Measurements from ENCODE around the gene PARVB.
A peak's percentile ranks its signal among the peaks of the same experiment; 100 is the strongest.

The PARVB gene

GRCh38 chr22:44024288-44024921 lies at the start of gene PARVB:
Gene PARVB, plus strand, starts transcription at chr22:44024302. Its CDS starts 38 bp downstream, at chr22:44024340.
- DNase-seq, result peak in 1 of 2 donors; percentile 34

GRCh38 chr22:43975041-43975440 lies 49.1 kb upstream of the PARVB start:
- no peak for DNase-seq

- no peak for DNase-seq
Observed at GRCh38 chr22:43976861-43977795, 47.0 kb upstream of the PARVB start.

DNA sequence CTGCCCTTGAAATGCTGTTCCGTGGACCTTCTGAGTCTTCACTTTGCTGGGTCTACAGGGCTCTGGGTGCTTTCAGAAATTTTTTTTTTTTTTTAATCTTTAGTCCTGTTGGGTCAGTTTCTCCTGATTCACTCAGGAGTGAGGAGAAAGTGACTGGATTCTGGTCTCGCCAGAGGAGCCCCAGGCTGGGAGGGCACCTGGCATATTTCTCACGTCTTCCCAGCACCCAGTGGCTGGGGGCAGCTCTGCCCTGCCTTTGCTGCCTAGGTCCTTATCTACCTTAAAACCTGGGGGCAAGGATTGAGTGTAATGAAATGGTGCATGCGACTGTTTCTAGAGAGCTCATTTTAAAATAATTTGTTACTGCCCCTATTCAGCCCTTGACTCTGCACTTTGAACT lies 45.5 kb upstream of the PARVB start:
- no peak for DNase-seq

DNA sequence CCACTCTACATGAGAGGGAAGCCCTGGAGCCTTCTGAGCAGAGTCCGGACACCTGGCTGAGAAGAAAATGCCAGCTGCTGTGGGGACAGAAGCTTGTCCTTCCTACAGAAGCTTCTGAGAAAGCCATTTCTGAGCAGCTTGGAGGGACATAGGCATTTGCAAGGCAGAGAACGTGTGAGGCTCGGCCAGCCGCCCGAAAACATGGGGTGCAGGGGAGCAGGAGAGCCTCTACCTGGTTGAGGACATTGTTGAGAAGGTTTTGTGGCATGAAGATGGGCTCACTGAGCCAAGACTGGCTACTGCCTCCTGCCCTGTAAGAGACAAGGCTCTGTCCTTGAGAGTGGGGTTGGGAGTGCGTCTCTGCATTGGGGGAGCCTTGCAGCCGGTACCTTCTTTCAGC lies 43.5 kb upstream of the PARVB start:
- no peak for DNase-seq

- DNase-seq, result no peak
Observed at GRCh38 chr22:43980996-43981395, 43.1 kb upstream of the PARVB start.

DNA sequence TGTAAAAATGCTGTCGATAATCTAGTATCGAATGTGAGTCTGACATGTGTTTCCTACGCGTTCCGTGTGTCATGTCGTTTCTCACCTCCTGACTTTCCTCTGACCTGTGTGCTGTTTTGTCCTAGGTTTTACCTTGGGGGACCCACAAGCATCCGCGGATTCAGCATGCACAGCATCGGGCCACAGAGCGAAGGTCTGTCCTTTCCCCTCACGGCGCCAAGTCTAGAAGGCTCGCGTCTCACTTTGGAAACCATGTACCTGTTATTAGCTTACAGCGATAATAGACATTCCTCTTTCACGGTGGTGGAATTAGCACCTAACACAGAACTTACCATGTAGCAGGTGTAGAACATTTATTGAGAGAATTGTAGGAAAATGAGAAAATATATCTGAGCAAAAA lies 40.3 kb upstream of the PARVB start:
- DNase-seq, result no peak

DNA sequence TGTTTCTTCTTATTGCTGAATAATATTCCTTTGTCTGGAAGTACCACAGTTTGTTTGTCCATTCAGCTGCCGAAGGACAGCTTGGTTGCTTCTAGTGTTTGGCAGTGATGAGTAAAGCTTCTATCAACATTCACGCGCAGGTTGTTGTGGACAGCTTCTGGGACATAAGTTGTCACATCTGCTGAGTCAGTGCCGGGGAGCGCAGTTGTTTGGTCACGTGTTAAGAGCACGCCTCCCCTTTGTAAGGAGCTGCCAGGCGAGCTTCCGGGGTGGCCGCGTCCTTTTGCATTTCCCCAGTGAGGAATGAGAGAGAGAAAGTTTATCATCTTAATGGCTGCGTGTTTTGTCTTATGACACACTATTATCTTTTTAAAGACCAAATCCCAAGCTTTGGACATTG lies 38.6 kb upstream of the PARVB start:
- no peak for DNase-seq

DNA sequence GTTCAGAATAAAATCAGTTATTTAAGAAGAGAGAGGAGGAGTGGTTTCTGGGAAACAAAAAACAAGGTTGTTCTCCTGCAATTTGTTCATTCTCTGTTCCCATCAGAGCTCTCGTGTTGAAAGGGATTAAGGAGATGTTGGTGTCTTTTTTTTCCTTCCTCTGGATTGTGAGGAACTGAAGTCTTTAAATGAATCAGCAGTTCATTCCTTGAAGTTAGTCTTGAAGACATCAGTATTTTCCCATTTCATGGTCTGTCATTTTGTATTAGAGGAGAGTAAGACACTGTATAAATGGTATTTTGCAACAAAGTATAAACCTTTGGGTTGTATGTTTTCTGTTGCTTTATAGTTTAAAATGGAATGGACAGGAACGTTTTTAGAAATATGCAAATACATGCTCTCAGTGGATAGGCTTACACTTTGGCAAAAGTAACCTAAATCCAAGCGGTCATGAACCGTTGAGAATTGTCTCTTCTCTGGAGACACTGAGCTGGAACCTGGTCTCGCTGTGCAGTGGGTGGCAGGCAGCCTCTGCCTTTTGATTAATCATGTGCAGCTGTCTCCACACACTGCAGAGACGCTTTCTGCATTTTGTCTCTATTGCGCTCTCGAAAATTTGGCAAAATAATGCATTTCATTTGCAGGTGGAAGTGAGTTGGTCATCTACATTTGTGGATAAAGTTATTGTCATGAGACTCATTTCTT lies 35.8 kb upstream of the PARVB start:
- DNase-seq, result no peak

GRCh38 chr22:43988960-43989359 lies 35.1 kb upstream of the PARVB start:
- no peak for DNase-seq

DNA sequence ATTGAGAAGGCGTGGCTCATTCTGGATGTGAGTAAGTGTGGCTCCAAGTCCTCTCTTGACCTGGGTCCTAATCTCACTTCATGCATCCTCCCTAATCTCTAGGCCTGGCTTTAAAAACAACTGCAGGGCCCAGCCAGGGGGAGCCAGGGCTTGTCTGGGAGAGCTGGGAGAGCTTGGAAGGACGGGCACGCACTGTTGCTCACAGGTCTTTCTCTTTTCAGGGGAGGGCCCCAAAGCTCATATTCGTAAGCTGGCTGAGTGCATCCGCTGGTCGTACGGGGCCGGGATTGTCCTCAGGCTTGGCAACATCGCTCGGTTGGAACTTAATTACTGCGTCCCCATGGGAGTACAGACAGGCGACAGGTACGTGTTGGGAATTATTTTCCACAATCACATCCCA lies 34.1 kb upstream of the PARVB start:
- no peak for DNase-seq

- DNase-seq, result no peak
Observed at GRCh38 chr22:43991316-43992020, 32.6 kb upstream of the PARVB start.

GRCh38 chr22:43992331-43992821 lies 31.7 kb upstream of the PARVB start:
- DNase-seq, result no peak

GRCh38 chr22:43993072-43993760 lies 30.9 kb upstream of the PARVB start:
- peak; percentile 48 to 74 for DNase-seq

DNA sequence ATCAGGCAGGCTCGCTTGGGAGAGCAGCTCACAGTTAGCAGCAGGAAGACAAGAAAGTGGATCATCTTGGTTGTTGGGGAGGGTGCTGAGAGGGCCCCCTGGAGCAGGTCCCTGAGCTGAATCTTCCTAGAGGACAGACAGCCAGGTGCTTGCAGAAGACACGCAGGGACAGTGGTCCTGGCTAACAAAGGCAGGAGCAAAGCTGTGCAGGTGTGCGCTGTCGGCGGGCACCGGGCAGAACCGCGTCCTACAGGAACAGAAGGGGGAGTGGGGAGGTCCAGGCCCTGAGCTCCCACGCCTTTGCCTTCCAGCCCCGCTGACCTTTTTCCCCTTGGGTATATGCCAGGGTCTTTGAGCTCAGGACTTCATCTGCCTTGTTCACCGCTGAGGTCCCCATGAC lies 30.1 kb upstream of the PARVB start:
- DNase-seq, result no peak

DNA sequence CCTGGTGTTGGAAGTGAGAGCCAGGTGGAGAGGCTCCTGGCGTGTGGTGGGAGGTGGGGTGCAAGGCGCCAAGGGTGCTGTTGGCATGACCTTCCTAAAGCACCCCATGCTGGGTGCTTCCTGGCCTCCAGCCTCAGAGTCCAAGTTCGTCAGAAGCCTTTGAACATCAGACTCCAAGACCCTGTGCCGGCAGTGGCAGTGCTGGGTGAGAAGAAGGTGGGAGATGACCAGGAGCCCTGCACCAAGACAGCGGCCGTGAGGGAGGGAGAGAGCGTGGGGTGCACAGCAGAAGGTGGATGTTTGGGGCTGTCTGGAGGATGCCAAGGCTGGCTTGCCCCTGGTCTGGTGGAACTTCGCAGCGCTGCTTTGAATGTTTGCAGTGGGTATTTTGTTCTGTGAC lies 29.7 kb upstream of the PARVB start:
- no peak for DNase-seq

DNA sequence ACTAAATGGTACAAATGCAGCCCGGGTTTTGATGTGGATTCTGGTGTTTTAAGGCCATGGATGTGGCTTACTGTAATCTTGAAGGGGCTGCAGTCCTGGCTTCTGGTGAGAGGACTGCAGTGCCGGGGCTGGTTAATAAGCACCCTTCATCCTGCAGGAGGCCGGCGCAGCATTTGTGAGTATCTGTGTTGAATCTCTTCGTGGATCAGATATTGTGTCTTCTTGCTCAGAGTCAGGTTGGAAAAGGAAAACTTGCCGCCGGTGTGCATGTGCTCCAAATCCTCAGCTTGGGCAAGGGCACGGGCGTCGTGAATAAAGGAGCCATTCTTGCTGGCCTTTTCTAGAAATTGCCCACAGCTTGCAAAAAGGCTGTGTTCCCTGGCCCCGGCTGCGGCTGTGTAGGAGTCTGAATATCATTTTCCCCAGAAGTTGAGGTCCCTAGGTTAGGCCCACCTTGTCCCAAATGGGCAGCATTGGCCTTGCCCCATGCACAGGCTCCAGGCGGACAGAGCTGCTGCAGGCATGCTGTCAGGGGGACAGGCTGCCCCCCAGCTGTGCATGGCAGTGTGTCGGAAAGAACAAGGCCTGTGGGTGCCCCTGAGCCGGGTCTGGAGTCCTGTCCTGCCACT lies 28.9 kb upstream of the PARVB start:
- DNase-seq, result no peak

DNA sequence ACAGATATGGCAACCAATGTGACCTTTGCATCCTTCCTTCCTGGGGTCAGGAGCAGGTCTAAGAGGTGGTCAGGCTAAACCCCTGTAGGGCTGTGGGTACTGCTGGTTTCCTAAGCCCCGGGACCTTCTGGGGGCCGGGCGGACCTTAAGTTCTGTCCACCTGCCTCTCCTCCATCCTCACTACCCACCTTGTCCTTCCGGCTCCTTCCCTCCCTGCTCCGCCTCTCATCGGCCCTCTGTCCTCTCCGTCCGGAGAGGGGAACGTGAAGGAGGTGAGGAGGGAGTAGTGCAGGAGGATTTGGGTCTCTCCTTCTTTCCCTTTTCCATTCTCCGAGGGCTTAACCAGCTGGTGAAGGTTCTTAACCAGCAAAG lies 28.3 kb upstream of the PARVB start:
- DNase-seq, result no peak

DNA sequence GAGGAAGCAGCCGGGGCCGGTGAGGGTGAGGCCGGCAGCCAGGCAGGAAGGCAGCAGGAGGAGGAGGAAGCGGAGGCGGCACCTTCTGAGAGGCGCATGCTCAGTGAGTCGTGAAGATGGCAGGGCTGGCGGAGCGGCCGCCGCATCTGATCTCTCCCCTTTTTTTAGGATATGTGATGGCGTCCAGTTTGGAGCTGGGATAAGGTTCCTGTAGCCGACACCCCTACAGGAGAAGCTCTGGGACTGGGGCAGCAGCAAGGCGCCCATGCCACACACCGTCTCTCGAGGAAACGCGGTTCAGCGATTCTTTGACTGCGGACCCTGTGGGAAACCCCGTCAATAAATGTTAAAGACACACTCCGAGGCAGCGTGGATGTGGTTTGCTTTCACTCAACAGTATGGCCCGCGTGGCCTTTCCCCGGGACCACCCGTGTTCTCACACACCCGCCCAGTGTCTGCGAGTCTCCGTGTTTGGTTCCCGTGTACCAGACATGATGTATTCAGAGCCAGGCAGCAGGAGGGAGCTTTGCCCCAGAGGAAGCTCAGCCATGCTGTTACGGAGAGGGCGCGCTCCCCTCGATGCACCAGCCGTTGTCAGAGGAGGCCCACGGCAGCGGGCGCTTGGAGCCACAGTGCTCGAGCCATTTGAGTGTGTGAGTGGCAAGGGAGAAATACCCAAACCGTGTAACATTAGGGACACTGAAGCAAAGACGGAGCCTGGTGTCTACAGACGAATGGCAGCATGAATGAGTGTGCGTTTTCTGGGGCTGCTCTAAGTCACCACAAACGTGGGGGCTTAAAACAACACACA lies 27.7 kb upstream of the PARVB start:
- DNase-seq, result peak; percentile 65 to 75

DNA sequence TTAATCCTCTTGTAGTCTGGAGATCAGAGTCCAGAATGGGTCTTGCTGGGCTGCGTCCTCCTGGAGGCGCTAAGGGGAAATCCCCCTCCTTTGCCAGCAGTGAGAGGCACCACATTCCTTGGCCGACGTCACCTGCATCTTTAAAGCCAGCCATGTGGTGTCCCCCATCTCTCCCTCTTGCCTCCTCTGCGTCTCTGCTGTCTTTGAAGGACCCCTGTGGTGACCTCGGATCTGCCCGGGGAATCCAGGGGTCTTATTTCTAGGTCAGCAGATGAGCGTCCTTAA lies 27.2 kb upstream of the PARVB start:
- DNase-seq, result no peak

GRCh38 chr22:43998679-43999264 lies 25.3 kb upstream of the PARVB start:
- DNase-seq, result no peak
